K562 (cell line): ENCODE measurements around the gene AJM1. TPM values are rescaled to one million over a fixed set of nuclear protein-coding genes. Genes with fewer than 3 reads are reported as not detected.

Source experiments
- ATAC-seq: fragments of 200-7000 bp; cut with Tn5 transposase; 3 replicates; pipeline ENCODE4 v1.9.1; 2020; ENCODE audit warnings: moderate library complexity
- BruUV-seq: library from RNA; stranded (reverse); fragments of 400-500 nt; replicated peaks from 2 replicates; lab custom pipeline; 2021; lab: Mats Ljungman, UMichigan
- CTCF ChIA-PET: fragments of 300-600 bp; formaldehyde crosslinking; extraction: SDS; loops from one replicate; lab custom pipeline; 2021; ENCODE audit warnings: low intra/inter-chr PET ratio; lab: Yijun Ruan, JAX
- POLR2A ChIA-PET: fragments of 300-600, 350-650 bp; sonication (Branson Sonifier 250); formaldehyde crosslinking; extraction: SDS; loops from one replicate; lab custom pipeline; 2021; ENCODE audit warnings: antibody characterized with exemption, inconsistent platforms; lab: Yijun Ruan, JAX
- DNase-seq, 4 experiments: peaks; one replicate each; pipeline versions ENCODE4 v3.0.0 to v3.0.0-alpha.2; 2011 to 2018; ENCODE audit warnings: low spot score in 3 of 4, mixed read lengths in 3 of 4; ENCODE audit errors: extremely low read depth in 1 of 4
- FAIRE-seq: peaks from 2 replicates; lab custom pipeline; 2011; peaks lifted over from hg19 to GRCh38; lab: Jason Lieb, UNC
- H2AFZ ChIP-seq: 2 replicates; pipeline ENCODE4 v1.6.0; 2011; ENCODE audit warnings: low read depth, low read length, control low read depth, inconsistent platforms
- H3K27ac ChIP-seq: fragments of 200-600 bp; 3 replicates; pipeline ENCODE4 v1.8.0; 2011; ENCODE audit warnings: low read depth, mild to moderate bottlenecking, control low read depth, inconsistent platforms, low read length, moderate library complexity, mixed read lengths; ENCODE audit errors: extremely low read depth
- H3K27me3 ChIP-seq, 2 experiments: fragments of 300-600 bp in 1 of 2; 2 replicates in 1 of 2; 3 replicates in 1 of 2; pipeline versions ENCODE4 v1.6.0 to v1.8.0; 2011; ENCODE audit warnings: inconsistent platforms in 2 of 2, low read length in 2 of 2, mild to moderate bottlenecking in 1 of 2, mixed read lengths in 1 of 2, moderate library complexity in 1 of 2; ENCODE audit not compliant: control insufficient read depth in 2 of 2, insufficient read depth in 2 of 2
- H3K36me3 ChIP-seq: fragments of 300-600 bp; 3 replicates; pipeline ENCODE4 v1.8.0; 2011; ENCODE audit warnings: mild to moderate bottlenecking, low read length, inconsistent platforms; ENCODE audit not compliant: control insufficient read depth, insufficient read depth
- H3K4me1 ChIP-seq, 2 experiments: fragments of 200-600 bp in 1 of 2; replicated peaks in 1 of 2; 2 replicates in 1 of 2; 3 replicates in 1 of 2; pipeline versions ENCODE4 v1.5.1 to v1.8.0; 2011; ENCODE audit warnings: inconsistent platforms in 2 of 2, low read length in 2 of 2, mild to moderate bottlenecking in 1 of 2, mixed read lengths in 1 of 2, moderate library complexity in 1 of 2; ENCODE audit not compliant: control insufficient read depth in 2 of 2, insufficient read depth in 2 of 2
- H3K4me2 ChIP-seq: 2 replicates; pipeline ENCODE4 v1.6.1; 2011; ENCODE audit warnings: low read length, control low read depth, inconsistent platforms, mixed read lengths; ENCODE audit not compliant: insufficient read depth
- H3K4me3 ChIP-seq: fragments of 200-600 bp; sonication (generic), shearing (Covaris generic); 2 replicates; pipeline ENCODE4 v1.5.1; 2016; ENCODE audit warnings: control low read depth, inconsistent platforms
- H3K79me2 ChIP-seq: fragments of 200-600 bp; 3 replicates; pipeline ENCODE4 v1.8.0; 2011; ENCODE audit warnings: low read length, inconsistent platforms; ENCODE audit not compliant: control insufficient read depth, insufficient read depth
- H3K9ac ChIP-seq, 2 experiments: 2 replicates each; pipeline versions ENCODE4 v1.6.0 to v1.6.1; 2011; ENCODE audit warnings: low read depth in 2 of 2, low read length in 2 of 2, control low read depth in 1 of 2, inconsistent platforms in 1 of 2, mild to moderate bottlenecking in 1 of 2, mixed read lengths in 1 of 2; ENCODE audit not compliant: insufficient read depth in 1 of 2
- H3K9me1 ChIP-seq: one replicate; pipeline ENCODE4 v1.6.0; 2011; ENCODE audit warnings: inconsistent platforms, mild to moderate bottlenecking, low read length, moderate library complexity; ENCODE audit not compliant: control insufficient read depth, insufficient read depth
- H3K9me3 ChIP-seq: replicated peaks from 2 replicates; pipeline ENCODE4 v1.5.1; 2011; ENCODE audit warnings: low read depth, low read length, inconsistent platforms; ENCODE audit not compliant: control insufficient read depth, insufficient read depth
- H4K20me1 ChIP-seq: replicated peaks from 2 replicates; pipeline ENCODE4 v1.6.1; 2011; ENCODE audit warnings: low read length, inconsistent platforms, mixed read lengths; ENCODE audit not compliant: control insufficient read depth, insufficient read depth
- EGR1 ChIP-seq: fragments of 450-650 bp; conservative IDR thresholded peaks from 2 replicates; pipeline ENCODE4 v1.6.1; 2017; ENCODE audit warnings: mild to moderate bottlenecking
- PHB2 ChIP-seq: fragments of 450-650 bp; IDR thresholded peaks from 2 replicates; pipeline ENCODE4 v1.6.1; 2017; ENCODE audit warnings: low read depth
- POLR2A ChIP-seq: fragments of 450-650 bp; conservative IDR thresholded peaks from 2 replicates; pipeline ENCODE4 v1.6.1; 2016
- POLR2G ChIP-seq: fragments of 200-400 bp; formaldehyde crosslinking; IDR thresholded peaks from 2 replicates; pipeline ENCODE4 v1.6.1; 2017; ENCODE audit warnings: low read depth, mild to moderate bottlenecking, antibody characterized with exemption, low read length, moderate library complexity
- RBM22 ChIP-seq: fragments of 200-400 bp; formaldehyde crosslinking; IDR thresholded peaks from 2 replicates; pipeline ENCODE4 v1.6.1; 2018; ENCODE audit warnings: low read length, low read depth; ENCODE audit not compliant: poor library complexity, severe bottlenecking
- ZBTB7A ChIP-seq: IDR thresholded peaks from 2 replicates; pipeline ENCODE4 v1.6.1; 2011; ENCODE audit warnings: low read depth, mild to moderate bottlenecking, low read length, moderate library complexity, borderline replicate concordance; ENCODE audit not compliant: control insufficient read depth
- ZFX ChIP-seq: sonication (generic); formaldehyde crosslinking; IDR thresholded peaks from 2 replicates; pipeline ENCODE4 v1.8.0; 2022; ENCODE audit warnings: mild to moderate bottlenecking, missing genetic modification reagents, moderate library complexity
- WGBS: fragments of 100-300 bp; shearing (Covaris generic); methylation state at CpG from one replicate; pipeline ENCODE4 v1.1.6; 2016; ENCODE audit warnings: low coverage, mixed read lengths; ENCODE audit not compliant: insufficient coverage; ENCODE audit errors: missing lambda C conversion rate; 5-methylcytosine and 5-hydroxymethylcytosine counted together
- in situ Hi-C: fragments of 300-500 bp; cut with MboI; formaldehyde crosslinking; loops from 4 replicates; pipeline ENCODE4 v1.15.0; 2018; ENCODE audit warnings: inconsistent platforms, mixed read lengths
- intact Hi-C: fragments of 100-400 bp; cut with micrococcal nuclease; formaldehyde crosslinking; loops from 2 replicates; pipeline ENCODE4 v1.14.2; 2022
- polyA plus RNA-seq, 8 experiments: library from polyadenylated mRNA; depleted of rRNA in 4 of 8; stranded (reverse) in 5 of 8; unstranded in 3 of 8; fragments of >200 nt; fragmentation: Nextera tagmentation in 2 of 8; fragmentation: Illumina TruSeq in 1 of 8; extraction: Ambion mirVana in 2 of 8; extraction: Trizol in 1 of 8; gene quantifications; 2 replicates each; pipeline versions ENCODE4 v1.2.1 to v1.2.3, GENCODE V29; 2011 to 2014; ENCODE audit warnings: inconsistent platforms in 1 of 8, missing spikeins in 1 of 8
- total RNA-seq, 7 experiments: library from RNA; depleted of rRNA in 6 of 7; stranded (reverse); fragments of >200 nt in 6 of 7; fragmentation: Illumina TruSeq in 2 of 7; extraction: Trizol in 2 of 7; gene quantifications; 2 replicates each; pipeline versions ENCODE4 v1.2.1 to v1.2.3, GENCODE V29; 2011 to 2021; ENCODE audit warnings: low replicate concordance in 1 of 7
- TF ChIP-seq, protein P1 (sequence below): fragments of 250-450 bp; sonication (Bioruptor Pico); IDR thresholded peaks from 2 replicates; pipeline ENCODE4 v1.4.0; 2020; ENCODE audit warnings: mild to moderate bottlenecking, moderate library complexity, borderline replicate concordance
- TF ChIP-seq, protein P2 (sequence below): fragments of 450-650 bp; conservative IDR thresholded peaks from 2 replicates; pipeline ENCODE4 v1.6.1; 2016; ENCODE audit warnings: missing genetic modification characterization, low read depth, mild to moderate bottlenecking, missing compliant biosample characterization, moderate library complexity
- TF ChIP-seq, protein P3 (sequence below): fragments of 450-650 bp; IDR thresholded peaks from 2 replicates; pipeline ENCODE4 v1.6.1; 2016

AJM1 gene
- total and polyA plus RNA-seq, 9 of the 15 experiments (the other 6 are each of a cell fraction or from before 2014, with no cell fraction given): 0.01 to 3.7 (median 0.65) TPM; not detected in 1

DNA sequence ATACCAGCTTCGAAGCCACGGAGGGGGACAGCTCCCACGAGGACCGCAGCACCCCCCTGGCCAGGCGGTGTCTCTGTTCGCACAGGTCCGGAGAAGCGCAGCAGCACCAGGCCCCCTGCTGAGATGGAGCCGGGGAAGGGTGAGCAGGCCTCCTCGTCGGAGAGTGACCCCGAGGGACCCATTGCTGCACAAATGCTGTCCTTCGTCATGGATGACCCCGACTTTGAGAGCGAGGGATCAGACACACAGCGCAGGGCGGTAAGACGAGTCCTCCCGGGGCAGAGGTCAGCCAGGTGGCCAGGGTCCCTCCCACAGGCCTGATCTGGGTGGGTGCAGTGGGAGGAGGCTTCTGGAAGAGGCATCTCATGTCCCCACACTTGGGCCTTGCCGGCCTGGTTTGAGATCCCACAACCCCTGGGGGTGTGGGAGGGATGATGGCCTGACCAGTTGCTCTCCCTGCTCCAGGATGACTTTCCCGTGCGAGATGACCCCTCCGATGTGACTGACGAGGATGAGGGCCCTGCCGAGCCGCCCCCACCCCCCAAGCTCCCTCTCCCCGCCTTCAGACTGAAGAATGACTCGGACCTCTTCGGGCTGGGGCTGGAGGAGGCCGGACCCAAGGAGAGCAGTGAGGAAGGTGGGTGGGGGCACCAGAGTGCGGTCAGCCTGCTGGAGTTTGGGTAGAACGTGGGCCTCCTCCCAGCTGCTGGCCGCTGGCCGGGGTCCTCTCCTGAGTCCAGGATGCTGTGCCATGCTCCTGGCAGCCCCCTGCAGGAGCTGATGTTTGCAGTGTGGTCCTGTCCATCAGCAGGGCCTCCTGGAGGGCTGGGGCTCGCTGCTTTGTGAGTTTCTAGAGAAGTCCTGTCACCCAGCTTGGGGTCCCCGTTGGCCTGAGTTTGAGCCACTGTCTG is 2.8 kb upstream of the AJM1 start:
- H3K4me2 ChIP-seq: no peak overlapping the region; the same call in 1 of the 2 replicates

More for the DNA sequence above, 2.8 kb upstream of the AJM1 start:
- peaks cover 17% of the 10 kb centered on the region for H4K20me1 ChIP-seq
- WGBS: 69% methylated on average over 28 of the region's 36 CpGs
- no peaks in the 10 kb centered on the region for H3K9me1 ChIP-seq
- CTCF ChIA-PET: no interaction called here
- BruUV-seq: no TSS peak
- no peaks in the 10 kb centered on the region for H3K9me3 ChIP-seq
- intact Hi-C loops: loop anchor here (2.0 kb wide), 1 partner anchor 53 kb away; no protein-coding TSS in a partner anchor
- DNase-seq (peak in 2 of 4 experiments; percentile 33 to 35), FAIRE-seq (no peak), ATAC-seq (no peak)
- no peaks in the 10 kb centered on the region for H3K79me2 ChIP-seq
- POLR2A ChIA-PET: interaction anchor here (0.9 to 2.6 kb wide), 7 partner anchors 8 to 37 kb away, joined by 3 to 10 read pairs (median 4); no protein-coding TSS in a partner anchor
- H3K27ac ChIP-seq: peak overlapping the region; percentile 28; the same call in 2 of the 3 replicates
- H3K4me3 ChIP-seq: no peak overlapping the region
- peaks cover 60% of the 10 kb centered on the region; the same call in 2 of the 3 replicates for H3K36me3 ChIP-seq
- peak; percentile 55 for TF ChIP-seq RBM22
- peak; percentile 24; the same call in 1 of the 2 replicates for TF ChIP-seq POLR2A
- 0 out of 2 replicates have a peak, but pooled peaks have one; percentile 44 for TF ChIP-seq ZBTB7A
- TF ChIP-seq ZFX (CRISPR knock-in tag): peak; percentile 37
- TF ChIP-seq, protein P1, sequence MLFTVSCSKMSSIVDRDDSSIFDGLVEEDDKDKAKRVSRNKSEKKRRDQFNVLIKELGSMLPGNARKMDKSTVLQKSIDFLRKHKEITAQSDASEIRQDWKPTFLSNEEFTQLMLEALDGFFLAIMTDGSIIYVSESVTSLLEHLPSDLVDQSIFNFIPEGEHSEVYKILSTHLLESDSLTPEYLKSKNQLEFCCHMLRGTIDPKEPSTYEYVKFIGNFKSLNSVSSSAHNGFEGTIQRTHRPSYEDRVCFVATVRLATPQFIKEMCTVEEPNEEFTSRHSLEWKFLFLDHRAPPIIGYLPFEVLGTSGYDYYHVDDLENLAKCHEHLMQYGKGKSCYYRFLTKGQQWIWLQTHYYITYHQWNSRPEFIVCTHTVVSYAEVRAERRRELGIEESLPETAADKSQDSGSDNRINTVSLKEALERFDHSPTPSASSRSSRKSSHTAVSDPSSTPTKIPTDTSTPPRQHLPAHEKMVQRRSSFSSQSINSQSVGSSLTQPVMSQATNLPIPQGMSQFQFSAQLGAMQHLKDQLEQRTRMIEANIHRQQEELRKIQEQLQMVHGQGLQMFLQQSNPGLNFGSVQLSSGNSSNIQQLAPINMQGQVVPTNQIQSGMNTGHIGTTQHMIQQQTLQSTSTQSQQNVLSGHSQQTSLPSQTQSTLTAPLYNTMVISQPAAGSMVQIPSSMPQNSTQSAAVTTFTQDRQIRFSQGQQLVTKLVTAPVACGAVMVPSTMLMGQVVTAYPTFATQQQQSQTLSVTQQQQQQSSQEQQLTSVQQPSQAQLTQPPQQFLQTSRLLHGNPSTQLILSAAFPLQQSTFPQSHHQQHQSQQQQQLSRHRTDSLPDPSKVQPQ (CRISPR knock-in tag): no peak
- peak; percentile 25 for TF ChIP-seq POLR2G
- no peak for TF ChIP-seq PHB2
- TF ChIP-seq, protein P2, sequence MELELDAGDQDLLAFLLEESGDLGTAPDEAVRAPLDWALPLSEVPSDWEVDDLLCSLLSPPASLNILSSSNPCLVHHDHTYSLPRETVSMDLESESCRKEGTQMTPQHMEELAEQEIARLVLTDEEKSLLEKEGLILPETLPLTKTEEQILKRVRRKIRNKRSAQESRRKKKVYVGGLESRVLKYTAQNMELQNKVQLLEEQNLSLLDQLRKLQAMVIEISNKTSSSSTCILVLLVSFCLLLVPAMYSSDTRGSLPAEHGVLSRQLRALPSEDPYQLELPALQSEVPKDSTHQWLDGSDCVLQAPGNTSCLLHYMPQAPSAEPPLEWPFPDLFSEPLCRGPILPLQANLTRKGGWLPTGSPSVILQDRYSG (tag): no peak
- TF ChIP-seq EGR1: peak; percentile 34
- TF ChIP-seq, protein P3, sequence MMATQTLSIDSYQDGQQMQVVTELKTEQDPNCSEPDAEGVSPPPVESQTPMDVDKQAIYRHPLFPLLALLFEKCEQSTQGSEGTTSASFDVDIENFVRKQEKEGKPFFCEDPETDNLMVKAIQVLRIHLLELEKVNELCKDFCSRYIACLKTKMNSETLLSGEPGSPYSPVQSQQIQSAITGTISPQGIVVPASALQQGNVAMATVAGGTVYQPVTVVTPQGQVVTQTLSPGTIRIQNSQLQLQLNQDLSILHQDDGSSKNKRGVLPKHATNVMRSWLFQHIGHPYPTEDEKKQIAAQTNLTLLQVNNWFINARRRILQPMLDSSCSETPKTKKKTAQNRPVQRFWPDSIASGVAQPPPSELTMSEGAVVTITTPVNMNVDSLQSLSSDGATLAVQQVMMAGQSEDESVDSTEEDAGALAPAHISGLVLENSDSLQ: peak; percentile 30
- TF ChIP-seq, all 486 proteins: peak for 7
- H3K27me3 ChIP-seq: no peaks in the 10 kb centered on the region
- peaks cover 12 to 92% of the 10 kb centered on the region in 2 experiments for H3K4me1 ChIP-seq
- in situ Hi-C loops: no loop called here
- H3K9ac ChIP-seq: peak overlapping the region in 1 of 2 experiments; percentile 75; a peak in 2 of 4 replicates
- no peak overlapping the region for H2AFZ ChIP-seq
